A172 (cell line): Measurements from ENCODE around the gene TNNT1. TPM values are rescaled to one million over a fixed set of nuclear protein-coding genes. Genes with fewer than 3 reads are reported as not detected.
A peak's percentile ranks its signal among the peaks of the same experiment; 100 is the strongest.

Source experiments
- DNase-seq: peaks from one replicate; pipeline ENCODE4 v3.0.0-alpha.2; 2015; ENCODE audit warnings: low spot score
- total RNA-seq: library from RNA; depleted of rRNA; stranded (reverse); fragments of >200 nt; shearing (Covaris generic); gene quantifications from 2 replicates; pipeline ENCODE4 v1.2.3, GENCODE V29; 2014; rRNA removed

Gene TNNT1
- total RNA-seq, 1 experiment from 2014 or later, result 500 TPM

GRCh38 chr19:55088543-55089341 lies 60.3 kb downstream of the TNNT1 start:
- DNase-seq, result peak; percentile 70

GRCh38 chr19:55088021-55088451 lies 61.0 kb downstream of the TNNT1 start:
- DNase-seq, result no peak

GRCh38 chr19:55087542-55087901 lies 61.5 kb downstream of the TNNT1 start:
- no peak for DNase-seq

GRCh38 chr19:55086730-55087541 lies 62.1 kb downstream of the TNNT1 start:
- DNase-seq, result peak; percentile 93

- no peak for DNase-seq
Observed at GRCh38 chr19:55085923-55086715, 62.9 kb downstream of the TNNT1 start.

- no peak for DNase-seq
Observed at GRCh38 chr19:55084416-55084815, 64.6 kb downstream of the TNNT1 start.

- no peak for DNase-seq
Observed at GRCh38 chr19:55083004-55083850, 65.8 kb downstream of the TNNT1 start.

Other genes starting within 250 kb of the TNNT1 start
- gene NCR1, start 243.1 kb downstream of the TNNT1 start, total RNA-seq, result not detected in 2 replicates
- gene NLRP7, start 201.7 kb downstream of the TNNT1 start, total RNA-seq, result not detected in 2 replicates
- not detected in 2 replicates for gene NLRP2, start 182.8 kb downstream of the TNNT1 start, total RNA-seq
- 0.07 and 0.48 TPM in 2 replicates for gene GP6, start 110.9 kb downstream of the TNNT1 start, total RNA-seq
- 10.0 and 11.2 TPM in 2 replicates for gene RDH13, start 86.1 kb downstream of the TNNT1 start, total RNA-seq
- 4.0 and 9.8 TPM in 2 replicates for gene EPS8L1, start 73.3 kb downstream of the TNNT1 start, total RNA-seq
- 85.7 and 87.4 TPM in 2 replicates for gene PPP1R12C, start 31.6 kb downstream of the TNNT1 start, total RNA-seq
- gene TNNI3, start 8.5 kb upstream of the TNNT1 start, total RNA-seq, result 0.77 TPM in 1 of 2 replicates, not detected in the other
- gene DNAAF3, start 17.4 kb upstream of the TNNT1 start, total RNA-seq, result 10.6 and 15.6 TPM in 2 replicates
- gene SYT5, start 31.1 kb upstream of the TNNT1 start, total RNA-seq, result 0.09 and 1.8 TPM in 2 replicates
- 12.3 and 18.4 TPM in 2 replicates for gene PTPRH, start 60.3 kb upstream of the TNNT1 start, total RNA-seq
- 1.6 and 3.4 TPM in 2 replicates for gene TMEM86B, start 79.6 kb upstream of the TNNT1 start, total RNA-seq
- gene PPP6R1, start 109.8 kb upstream of the TNNT1 start, total RNA-seq, result 73.6 and 80.1 TPM in 2 replicates
- 88.0 and 108 TPM in 2 replicates for gene HSPBP1, start 130.9 kb upstream of the TNNT1 start, total RNA-seq
- 11.6 and 12.8 TPM in 2 replicates for gene BRSK1, start 134.8 kb upstream of the TNNT1 start, total RNA-seq
- not detected in 2 replicates for gene TMEM150B, start 176.1 kb upstream of the TNNT1 start, total RNA-seq
- 19.1 and 19.8 TPM in 2 replicates for gene KMT5C, start 190.7 kb upstream of the TNNT1 start, total RNA-seq
- 0.28 TPM in 1 of 2 replicates, not detected in the other for gene COX6B2, start 205.5 kb upstream of the TNNT1 start, total RNA-seq
- not detected in 2 replicates for gene GARIN5B, start 214.1 kb upstream of the TNNT1 start, total RNA-seq
- gene IL11, start 221.3 kb upstream of the TNNT1 start, total RNA-seq, result 8.4 and 9.4 TPM in 2 replicates
- gene TMEM190, start 227.6 kb upstream of the TNNT1 start, total RNA-seq, result not detected in 2 replicates
- gene TMEM238, start 235.1 kb upstream of the TNNT1 start, total RNA-seq, result 1.2 TPM in 1 of 2 replicates, not detected in the other
- 453 and 647 TPM in 2 replicates for gene RPL28, start 236.7 kb upstream of the TNNT1 start, total RNA-seq